ENCODE data around the gene TWNK.
"Not testable (repeated sequence)": the region's sequence is repeated elsewhere in the genome, so short reads cannot be mapped to it uniquely, and the experiment has no call there.

TWNK gene

GRCh38 chr10:100970914-100971811, 16.2 kb upstream of the TWNK start:
- no peak overlapping the region for H3K4me2 ChIP-seq (ENCODE audit: low read length)
- no peaks in the 10 kb centered on the region for H3K9me2 ChIP-seq (replicated peaks; ENCODE audit: control insufficient read depth, low read length)
- H3F3A ChIP-seq (ENCODE audit: control insufficient read depth, insufficient read depth) = peaks cover 5% of the 10 kb centered on the region; the same call in 1 of the 2 replicates
- no peak overlapping the region for H3K27ac ChIP-seq (ENCODE audit: low read depth, low read length)
- H3K27me3 ChIP-seq (ENCODE audit: control insufficient read depth, low read length) = peaks cover 12% of the 10 kb centered on the region
- H3K4me3 ChIP-seq (ENCODE audit: low read length) = no peak overlapping the region
- no peaks in the 10 kb centered on the region for H3K9me3 ChIP-seq (ENCODE audit: control insufficient read depth, insufficient read depth, low read length)
- H3K79me2 ChIP-seq (ENCODE audit: control insufficient read depth, low read length) = no peaks in the 10 kb centered on the region
- H4K20me1 ChIP-seq (ENCODE audit: control insufficient read depth, insufficient read depth, low read depth, low read length) = no peaks in the 10 kb centered on the region
- TF ChIP-seq CTCF (IDR thresholded peaks at IDR 0.05; ENCODE audit: low read depth, low read length, poor library complexity, severe bottlenecking) = no peak
- no peak for TF ChIP-seq EZH2phosphoT487 (IDR thresholded peaks at IDR 0.05; ENCODE audit: borderline replicate concordance, low read length)
- no peaks in the 10 kb centered on the region for H3K36me3 ChIP-seq (ENCODE audit: control insufficient read depth, low read length)
- peaks cover 11% of the 10 kb centered on the region for H3K4me1 ChIP-seq (ENCODE audit: control insufficient read depth, low read length)

- H3K27me3 ChIP-seq (ENCODE audit: control insufficient read depth, low read length) = peaks cover 12% of the 10 kb centered on the region
These were observed 15.0 kb upstream of the TWNK start for GRCh38 chr10:100972115-100972903.

GRCh38 chr10:100972904-100973535, 14.3 kb upstream of the TWNK start:
- Histone ChIP-seq H3K4me1 (ENCODE audit: control insufficient read depth, low read length) (peaks cover 11% of the 10 kb centered on the region), H3K4me2 (ENCODE audit: low read length) (no peak overlapping the region), H4K20me1 (ENCODE audit: control insufficient read depth, insufficient read depth, low read depth, low read length) (no peaks in the 10 kb centered on the region), H3K27me3 (ENCODE audit: control insufficient read depth, low read length) (peaks cover 12% of the 10 kb centered on the region), H3K4me3 (ENCODE audit: low read length) (no peak overlapping the region), H3F3A (ENCODE audit: control insufficient read depth, insufficient read depth) (no peaks in the 10 kb centered on the region), H3K9me2 (replicated peaks; ENCODE audit: control insufficient read depth, low read length) (no peaks in the 10 kb centered on the region), H3K9me3 (ENCODE audit: control insufficient read depth, insufficient read depth, low read length) (no peaks in the 10 kb centered on the region), H3K27ac (ENCODE audit: low read depth, low read length) (no peak overlapping the region), H3K79me2 (ENCODE audit: control insufficient read depth, low read length) (no peaks in the 10 kb centered on the region), H3K36me3 (ENCODE audit: control insufficient read depth, low read length) (no peaks in the 10 kb centered on the region)
- TF ChIP-seq EZH2phosphoT487 (IDR thresholded peaks at IDR 0.05; ENCODE audit: borderline replicate concordance, low read length) (no peak), CTCF (IDR thresholded peaks at IDR 0.05; ENCODE audit: low read depth, low read length, poor library complexity, severe bottlenecking) (no peak)

More at GRCh38 chr10:100972115-100972903, 15.0 kb upstream of the TWNK start:
- Histone ChIP-seq H3K9me3 (ENCODE audit: control insufficient read depth, insufficient read depth, low read length) (no peaks in the 10 kb centered on the region), H3K4me1 (ENCODE audit: control insufficient read depth, low read length) (peaks cover 11% of the 10 kb centered on the region), H3K4me2 (ENCODE audit: low read length) (no peak overlapping the region), H3F3A (ENCODE audit: control insufficient read depth, insufficient read depth) (peaks cover 2% of the 10 kb centered on the region; the same call in 1 of the 2 replicates), H3K36me3 (ENCODE audit: control insufficient read depth, low read length) (no peaks in the 10 kb centered on the region), H3K79me2 (ENCODE audit: control insufficient read depth, low read length) (no peaks in the 10 kb centered on the region), H3K4me3 (ENCODE audit: low read length) (no peak overlapping the region), H3K9me2 (replicated peaks; ENCODE audit: control insufficient read depth, low read length) (no peaks in the 10 kb centered on the region), H3K27ac (ENCODE audit: low read depth, low read length) (no peak overlapping the region), H4K20me1 (ENCODE audit: control insufficient read depth, insufficient read depth, low read depth, low read length) (no peaks in the 10 kb centered on the region)
- TF ChIP-seq CTCF (IDR thresholded peaks at IDR 0.05; ENCODE audit: low read depth, low read length, poor library complexity, severe bottlenecking) = no peak
- TF ChIP-seq EZH2phosphoT487 (IDR thresholded peaks at IDR 0.05; ENCODE audit: borderline replicate concordance, low read length) = no peak

GRCh38 chr10:100975397-100975796, 11.9 kb upstream of the TWNK start:
- H3K27me3 ChIP-seq (ENCODE audit: control insufficient read depth, low read length); H3K36me3 ChIP-seq (ENCODE audit: control insufficient read depth, low read length); H4K20me1 ChIP-seq (ENCODE audit: control insufficient read depth, insufficient read depth, low read depth, low read length); H3K4me3 ChIP-seq (ENCODE audit: low read length); H3K4me1 ChIP-seq (ENCODE audit: control insufficient read depth, low read length); H3K79me2 ChIP-seq (ENCODE audit: control insufficient read depth, low read length); H3K27ac ChIP-seq (ENCODE audit: low read depth, low read length); H3K9me3 ChIP-seq (ENCODE audit: control insufficient read depth, insufficient read depth, low read length); H3K4me2 ChIP-seq (ENCODE audit: low read length); H3K9me2 ChIP-seq (replicated peaks; ENCODE audit: control insufficient read depth, low read length); H3F3A ChIP-seq (ENCODE audit: control insufficient read depth, insufficient read depth): not testable (repeated sequence)

Data from DOHH2 (cell line).